NT2/D1 (cell line): ENCODE measurements around the gene RTN4RL2.

ENCODE experiments used
- DNase-seq: peaks from one replicate; pipeline ENCODE4 v3.0.0-alpha.2; 2011; ENCODE audit warnings: low read depth, low spot score
- H3K27me3 ChIP-seq: 2 replicates; pipeline ENCODE4 v1.6.0; 2011; ENCODE audit warnings: mild to moderate bottlenecking; ENCODE audit not compliant: insufficient read length, insufficient read depth
- H3K36me3 ChIP-seq: 2 replicates; pipeline ENCODE4 v1.6.1; 2011; ENCODE audit warnings: mild to moderate bottlenecking, low read length, mixed read lengths; ENCODE audit not compliant: insufficient read depth, insufficient read length
- H3K4me1 ChIP-seq: 2 replicates; pipeline ENCODE4 v1.5.1; 2011; ENCODE audit not compliant: insufficient read depth, insufficient read length
- H3K4me3 ChIP-seq: 2 replicates; pipeline ENCODE4 v1.5.1; 2011; ENCODE audit warnings: low read depth; ENCODE audit not compliant: insufficient read length
- H3K9ac ChIP-seq: 2 replicates; pipeline ENCODE4 v1.6.0; 2011; ENCODE audit warnings: low read depth; ENCODE audit not compliant: insufficient read length
- H3K9me3 ChIP-seq: 2 replicates; pipeline ENCODE4 v1.5.1; 2011; ENCODE audit warnings: mild to moderate bottlenecking, low read length; ENCODE audit not compliant: insufficient read depth
- SUZ12 ChIP-seq: IDR thresholded peaks from 2 replicates; pipeline ENCODE4 v1.6.1; 2011; ENCODE audit not compliant: insufficient read length, insufficient read depth; ENCODE audit errors: extremely low read depth
- YY1 ChIP-seq: IDR thresholded peaks from 2 replicates; pipeline ENCODE4 v1.6.1; 2011; ENCODE audit not compliant: insufficient read length, insufficient read depth
- ZNF274 ChIP-seq: IDR thresholded peaks from 2 replicates; pipeline ENCODE4 v1.6.1; 2011; ENCODE audit warnings: mild to moderate bottlenecking, low read depth, low read length

The RTN4RL2 gene

DNA sequence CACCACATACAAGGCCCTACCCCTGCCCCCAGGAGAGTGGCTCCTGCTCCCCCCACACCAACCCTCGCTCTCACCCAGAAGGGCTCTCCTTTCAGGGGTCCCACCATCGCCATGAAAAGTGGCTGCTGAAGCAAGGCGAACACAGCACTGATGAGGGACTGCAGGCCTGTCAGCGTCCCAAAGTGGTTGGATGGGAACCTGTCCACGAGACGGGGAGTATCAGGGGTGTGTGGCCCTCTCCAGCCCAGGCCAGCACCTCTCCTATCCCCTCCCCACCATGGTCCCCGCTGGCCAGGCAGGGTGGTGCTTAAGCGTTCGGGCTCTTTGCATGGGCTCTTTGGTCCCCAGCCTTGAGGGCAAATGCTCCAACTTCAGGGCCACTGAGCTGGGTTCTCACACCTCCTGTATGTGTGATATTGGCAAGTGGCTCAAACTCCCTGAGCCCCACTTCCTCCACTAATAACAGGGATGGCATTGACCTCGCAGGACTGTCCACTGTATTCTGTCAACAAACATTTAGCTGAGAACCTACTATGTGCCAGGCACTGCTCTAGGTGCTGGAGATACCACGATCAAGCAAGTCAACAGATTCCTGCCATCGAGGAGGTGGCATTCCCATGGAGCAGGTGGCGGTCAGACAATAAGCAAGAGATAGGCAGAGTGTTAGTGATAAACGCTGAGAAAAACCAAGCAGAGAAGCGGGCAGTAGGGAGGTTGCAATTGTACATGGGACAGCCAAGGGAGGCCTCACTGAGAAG is 26.9 kb downstream of the RTN4RL2 start:
- H3K9me3 ChIP-seq = no peaks in the 10 kb centered on the region
- H3K4me1 ChIP-seq = peaks cover 7% of the 10 kb centered on the region
- DNase-seq = no peak
- peaks cover 5% of the 10 kb centered on the region for H3K27me3 ChIP-seq
- no peak overlapping the region for H3K4me3 ChIP-seq
- H3K36me3 ChIP-seq = no peaks in the 10 kb centered on the region
- TF ChIP-seq YY1 = no peak
- TF ChIP-seq SUZ12 = no peak
- TF ChIP-seq ZNF274 = no peak
- H3K9ac ChIP-seq = no peak overlapping the region

DNA sequence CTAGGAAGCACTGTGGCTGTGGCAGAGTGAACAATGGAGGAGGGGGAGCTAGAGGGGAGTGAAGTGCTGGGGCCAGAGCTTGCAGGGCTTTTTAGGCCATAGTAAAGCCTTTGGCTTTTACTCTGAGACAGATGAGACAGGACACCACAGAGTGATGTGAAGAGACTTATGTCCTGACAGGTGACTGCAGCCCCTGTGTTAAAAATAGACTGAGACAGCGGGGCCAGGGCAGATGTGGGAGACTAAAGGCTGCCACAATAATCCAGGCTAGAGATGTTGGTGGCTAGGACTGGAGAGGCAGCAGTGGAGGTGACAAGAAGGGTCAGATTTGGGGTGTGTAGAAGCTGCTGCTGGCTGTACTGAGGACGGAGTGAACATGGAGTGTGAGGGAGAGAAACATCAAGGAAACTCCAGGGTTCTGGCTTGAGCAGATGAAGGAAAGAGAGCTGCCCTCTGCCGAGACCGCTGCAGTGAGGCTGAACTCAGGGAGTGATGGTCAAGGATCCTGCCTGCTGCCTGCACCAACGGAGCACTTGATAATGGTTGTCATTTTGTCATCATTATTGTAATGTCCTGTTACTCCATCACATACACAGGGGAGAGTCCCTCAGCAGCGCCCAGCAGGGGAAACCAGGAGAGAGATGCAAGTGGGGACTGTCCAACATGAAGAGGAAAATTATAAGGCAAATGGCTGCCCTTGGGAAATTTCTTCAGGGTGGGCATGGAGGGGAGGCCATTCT is 27.8 kb downstream of the RTN4RL2 start:
- TF ChIP-seq SUZ12 (no peak), YY1 (no peak), ZNF274 (no peak)
- DNase-seq = no peak

GRCh38 chr11:57490456-57491248 is 30.3 kb downstream of the RTN4RL2 start:
- H3K9me3 ChIP-seq = no peaks in the 10 kb centered on the region
- no peak overlapping the region for H3K4me3 ChIP-seq
- no peaks in the 10 kb centered on the region for H3K27me3 ChIP-seq
- H3K36me3 ChIP-seq = peaks cover 7% of the 10 kb centered on the region
- no peak overlapping the region for H3K9ac ChIP-seq
- TF ChIP-seq SUZ12 = no peak
- TF ChIP-seq YY1 = no peak
- TF ChIP-seq ZNF274 = no peak
- peaks cover 8% of the 10 kb centered on the region for H3K4me1 ChIP-seq
- DNase-seq = no peak

More for the DNA sequence above, 27.8 kb downstream of the RTN4RL2 start:
- no peak overlapping the region for H3K4me3 ChIP-seq
- H3K4me1 ChIP-seq = peaks cover 7% of the 10 kb centered on the region
- no peak overlapping the region for H3K9ac ChIP-seq
- no peaks in the 10 kb centered on the region for H3K36me3 ChIP-seq
- no peaks in the 10 kb centered on the region for H3K9me3 ChIP-seq
- peaks cover 2% of the 10 kb centered on the region for H3K27me3 ChIP-seq

GRCh38 chr11:57491371-57492061 is 31.2 kb downstream of the RTN4RL2 start:
- no peak for DNase-seq
- no peaks in the 10 kb centered on the region for H3K9me3 ChIP-seq

GRCh38 chr11:57493507-57494503 is 33.5 kb downstream of the RTN4RL2 start:
- Histone ChIP-seq H3K4me1 (peaks cover 18% of the 10 kb centered on the region), H3K9ac (peak overlapping the region; percentile 24), H3K4me3 (no peak overlapping the region), H3K9me3 (no peaks in the 10 kb centered on the region), H3K36me3 (peaks cover 7% of the 10 kb centered on the region), H3K27me3 (no peaks in the 10 kb centered on the region)
- TF ChIP-seq ZNF274 (no peak), SUZ12 (no peak), YY1 (no peak)
- DNase-seq = no peak

More at GRCh38 chr11:57491371-57492061, 31.2 kb downstream of the RTN4RL2 start:
- H3K36me3 ChIP-seq = peaks cover 7% of the 10 kb centered on the region
- TF ChIP-seq ZNF274 = no peak
- TF ChIP-seq YY1 = no peak
- no peak overlapping the region for H3K9ac ChIP-seq
- H3K27me3 ChIP-seq = no peaks in the 10 kb centered on the region
- H3K4me3 ChIP-seq = no peak overlapping the region
- H3K4me1 ChIP-seq = peaks cover 10% of the 10 kb centered on the region

- no peaks in the 10 kb centered on the region for H3K27me3 ChIP-seq
- H3K4me1 ChIP-seq = peaks cover 32% of the 10 kb centered on the region
- H3K4me3 ChIP-seq = no peak overlapping the region
- H3K9me3 ChIP-seq = no peaks in the 10 kb centered on the region
- no peak for DNase-seq
- peaks cover 7% of the 10 kb centered on the region for H3K36me3 ChIP-seq
- H3K9ac ChIP-seq = no peak overlapping the region
- TF ChIP-seq SUZ12 (no peak), ZNF274 (no peak), YY1 (no peak)
These were observed 35.9 kb downstream of the RTN4RL2 start for GRCh38 chr11:57496109-57496820.
